ENCODE results near the gene AGO3. TPM values are rescaled to one million over a fixed set of nuclear protein-coding genes. Genes with fewer than 3 reads are reported as not detected.
"Not testable (repeated sequence)": the region's sequence is repeated elsewhere in the genome, so short reads cannot be mapped to it uniquely, and the experiment has no call there.

The AGO3 gene
- polyA plus RNA-seq, 6 donors from 2014 or later = 5.3 to 19.1 (median 9.9) TPM

DNA sequence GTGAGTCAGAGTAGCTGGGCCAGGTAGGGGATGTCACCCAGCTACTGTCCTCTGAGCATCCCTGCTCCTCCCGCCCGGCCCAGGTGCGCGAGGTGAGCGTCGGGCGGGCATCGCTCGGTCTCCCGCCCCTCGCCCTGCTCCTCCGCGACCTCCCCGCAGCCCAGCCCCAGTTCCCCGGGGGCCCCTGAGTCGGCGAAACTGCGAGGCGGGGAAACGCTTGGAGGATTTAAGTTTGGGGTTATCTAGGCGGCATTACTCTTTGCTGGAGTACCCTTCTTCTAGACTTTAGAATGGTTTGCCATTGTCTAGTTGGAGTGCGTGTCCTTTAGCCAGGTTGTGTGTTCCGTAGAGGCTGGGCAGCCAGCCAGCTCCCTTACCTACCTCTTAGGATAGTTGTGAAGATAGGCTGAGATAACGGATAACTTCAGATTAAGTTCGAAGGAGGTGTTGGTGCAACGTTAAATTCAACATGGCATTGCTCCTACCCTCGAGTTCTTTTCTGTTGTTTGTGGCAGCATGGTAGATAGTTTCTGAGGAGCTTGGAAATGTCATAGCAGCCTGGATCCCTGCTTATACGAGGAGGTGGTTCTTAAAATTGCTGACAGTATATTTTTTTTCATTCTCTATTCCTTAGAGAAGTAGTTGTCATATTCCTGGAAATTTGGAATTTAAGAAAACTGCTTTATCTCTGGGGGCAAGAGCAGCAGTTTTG is 697 bp downstream of the AGO3 start:
- no peak for DNase-seq
- Mint-ChIP-seq H3K27me3 (no peaks in the 10 kb centered on the region), H3K36me3 (no peaks in the 10 kb centered on the region), H3K27ac (peak overlapping the region; percentile 59 to 97 (median 97)), H3K4me1 (peaks cover 19 to 23% (median 22%) of the 10 kb centered on the region in 3 donors), H3K4me3 (peak overlapping the region; percentile 88 to 95 (median 92)), H3K9me3 (no peaks in the 10 kb centered on the region)
- ATAC-seq (ENCODE audit: low read depth in 2 of 2) = peak; percentile 22 to 24

DNA sequence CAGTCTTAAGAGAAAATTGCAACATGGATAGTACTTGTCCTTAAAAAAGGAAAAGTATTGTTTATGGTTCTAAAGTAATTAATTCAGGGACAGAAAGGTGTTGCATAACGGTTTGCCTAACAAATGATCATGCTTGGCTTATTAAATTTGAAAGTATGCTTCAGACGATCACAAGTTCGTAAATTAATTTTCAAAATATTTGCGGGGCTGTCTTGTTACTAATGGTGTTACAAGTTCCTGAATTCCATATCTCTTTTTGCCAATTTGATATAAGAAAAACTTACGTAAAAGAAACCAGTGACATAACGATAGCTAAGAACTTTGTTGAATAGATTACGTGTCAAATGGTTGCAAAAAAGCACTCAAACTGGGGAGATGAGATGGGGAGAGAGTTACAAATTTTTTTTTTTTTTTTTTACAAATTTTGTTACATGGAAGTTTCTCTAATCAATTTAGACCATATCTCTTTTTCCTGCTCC is 1.3 kb downstream of the AGO3 start:
- H3K27ac Mint-ChIP-seq = peak overlapping the region; percentile 29 to 97 (median 81)
- DNase-seq = no peak
- H3K9me3 Mint-ChIP-seq = no peaks in the 10 kb centered on the region
- no peaks in the 10 kb centered on the region for H3K36me3 Mint-ChIP-seq
- peaks cover 19 to 23% (median 23%) of the 10 kb centered on the region in 3 donors for H3K4me1 Mint-ChIP-seq
- no peak for ATAC-seq (ENCODE audit: low read depth in 2 of 2)
- no peaks in the 10 kb centered on the region for H3K27me3 Mint-ChIP-seq
- H3K4me3 Mint-ChIP-seq = peak overlapping the region; percentile 77 to 94 (median 90)

DNA sequence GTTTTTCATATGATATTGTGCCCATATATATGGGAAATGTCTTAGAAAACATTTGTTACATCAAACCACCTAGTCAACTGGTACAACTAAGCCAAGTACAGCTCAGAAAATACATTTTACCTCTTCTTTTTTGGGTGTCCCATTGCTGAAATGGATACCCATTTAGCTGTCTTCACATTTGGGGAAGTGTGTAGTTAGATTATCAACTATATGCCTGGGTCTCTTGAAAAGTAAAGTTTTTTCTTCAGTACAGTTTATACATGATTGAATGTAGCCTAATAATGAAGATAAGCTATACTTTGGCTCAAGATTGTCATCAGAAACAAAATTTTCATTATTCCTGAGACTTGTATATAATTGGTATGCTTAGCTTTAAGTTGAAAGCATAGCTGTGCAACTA is 2.0 kb downstream of the AGO3 start:
- DNase-seq = no peak
- Mint-ChIP-seq H3K36me3 (no peaks in the 10 kb centered on the region), H3K27ac (peak overlapping the region in 1 of 6 donors; percentile 76), H3K9me3 (no peaks in the 10 kb centered on the region), H3K27me3 (no peaks in the 10 kb centered on the region), H3K4me1 (peaks cover 19 to 23% (median 23%) of the 10 kb centered on the region in 3 donors), H3K4me3 (peak overlapping the region in 5 of 8 donors; percentile 25 to 92 (median 88))
- no peak for ATAC-seq (ENCODE audit: low read depth in 2 of 2)

DNA sequence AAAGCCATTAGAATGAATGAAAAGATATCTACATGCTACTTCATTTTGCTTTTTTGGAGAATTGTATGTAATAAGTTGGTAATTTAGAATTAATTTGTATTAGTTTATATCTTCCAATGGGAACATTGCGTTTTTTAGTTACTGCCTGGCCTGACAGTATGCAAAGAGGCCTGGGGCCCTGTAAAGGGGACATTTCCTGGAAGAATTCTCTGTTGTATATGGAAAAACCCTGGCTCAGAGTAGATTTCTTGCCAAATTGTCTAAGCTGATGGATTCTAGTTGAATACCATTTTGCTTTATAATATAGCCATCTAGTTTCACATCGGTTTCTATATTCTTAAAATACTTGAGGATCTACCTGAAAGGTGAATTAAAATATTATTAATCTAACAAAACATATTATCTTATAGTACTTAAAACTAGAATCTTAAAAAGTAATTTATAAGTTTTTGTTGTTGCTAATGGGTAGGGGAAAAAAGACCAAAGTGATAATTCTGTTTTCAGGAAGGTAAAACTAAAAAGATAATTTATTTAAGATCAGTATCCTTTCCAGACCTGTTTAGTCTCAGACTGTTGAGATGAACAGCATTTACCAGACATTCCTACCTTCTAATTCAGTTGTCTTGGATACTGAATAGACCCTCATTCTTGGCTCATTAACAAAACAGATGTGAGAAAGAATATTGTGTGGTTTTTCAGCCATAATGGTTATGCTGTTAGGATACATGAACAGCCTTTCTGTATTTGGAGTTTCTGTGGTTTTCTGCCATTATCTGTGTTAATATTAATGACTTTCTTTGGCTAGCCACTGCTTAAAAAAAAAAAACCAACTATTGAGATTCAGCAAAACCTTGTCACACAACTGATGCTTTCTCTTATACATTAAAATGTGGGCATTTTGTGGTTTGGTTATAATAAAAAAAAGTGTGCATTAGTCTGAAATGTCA is 4.8 kb downstream of the AGO3 start:
- peaks cover 14 to 20% (median 19%) of the 10 kb centered on the region in 3 donors for H3K4me1 Mint-ChIP-seq
- no peak overlapping the region for H3K27ac Mint-ChIP-seq
- H3K4me3 Mint-ChIP-seq = no peak overlapping the region
- no peaks in the 10 kb centered on the region for H3K9me3 Mint-ChIP-seq
- peaks cover 0 to 2% of the 10 kb centered on the region in 2 donors for H3K36me3 Mint-ChIP-seq
- H3K27me3 Mint-ChIP-seq = no peaks in the 10 kb centered on the region
- DNase-seq (no peak), ATAC-seq (ENCODE audit: low read depth in 2 of 2) (no peak)

DNA sequence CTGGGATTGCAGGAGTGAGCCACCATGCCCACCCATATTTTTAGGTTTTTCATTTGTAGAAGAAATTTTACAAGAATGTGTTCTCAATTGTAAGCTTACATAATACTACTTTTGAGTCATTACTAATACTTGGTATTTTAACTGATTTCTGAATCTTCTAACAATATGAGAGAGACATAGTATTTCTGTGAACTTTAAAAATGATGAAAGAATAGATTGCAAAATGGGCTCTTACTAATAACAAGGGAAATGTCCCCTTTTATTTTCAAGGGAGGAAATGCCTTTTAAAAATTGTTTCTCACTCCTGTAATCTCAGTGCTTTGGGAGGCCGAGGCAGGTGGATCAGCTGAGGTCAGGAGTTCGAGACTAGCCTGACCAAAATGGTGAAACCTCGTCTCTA is 5.9 kb downstream of the AGO3 start:
- H3K27me3 Mint-ChIP-seq = no peaks in the 10 kb centered on the region
- no peaks in the 10 kb centered on the region for H3K9me3 Mint-ChIP-seq
- no peak overlapping the region for H3K27ac Mint-ChIP-seq
- H3K36me3 Mint-ChIP-seq = peaks cover 0 to 7% of the 10 kb centered on the region in 2 donors
- peak overlapping the region in 1 of 8 donors; percentile 16 for H3K4me3 Mint-ChIP-seq
- H3K4me1 Mint-ChIP-seq = peaks cover 17 to 21% (median 19%) of the 10 kb centered on the region in 3 donors
- ATAC-seq (ENCODE audit: low read depth in 2 of 2) (no peak), DNase-seq (no peak)

DNA sequence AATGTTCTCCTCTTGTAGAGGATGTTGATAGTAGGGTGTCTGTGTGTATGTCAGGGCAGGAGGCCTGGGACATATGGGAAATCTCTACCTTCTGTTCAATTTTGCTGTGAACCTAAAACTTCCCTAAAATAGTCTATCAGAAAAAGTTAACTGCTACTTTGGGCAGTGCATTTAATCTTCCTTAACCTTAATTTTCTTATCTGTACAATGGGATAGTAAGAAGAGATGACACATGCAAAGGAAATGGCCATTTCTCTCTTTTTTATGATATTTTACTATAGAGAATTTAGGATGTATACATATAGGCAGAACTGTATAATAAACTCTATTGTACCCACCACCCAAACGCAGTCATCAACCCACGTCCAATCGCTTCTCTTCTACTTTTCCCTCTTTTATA is 8.6 kb downstream of the AGO3 start:
- peaks cover 18 to 31% (median 22%) of the 10 kb centered on the region in 3 donors for H3K4me1 Mint-ChIP-seq
- H3K27ac Mint-ChIP-seq = no peak overlapping the region
- peaks cover 0 to 7% of the 10 kb centered on the region in 2 donors for H3K36me3 Mint-ChIP-seq
- DNase-seq (no peak), ATAC-seq (ENCODE audit: low read depth in 2 of 2) (no peak)
- H3K4me3 Mint-ChIP-seq = no peak overlapping the region
- H3K27me3 Mint-ChIP-seq = no peaks in the 10 kb centered on the region
- no peaks in the 10 kb centered on the region for H3K9me3 Mint-ChIP-seq

DNA sequence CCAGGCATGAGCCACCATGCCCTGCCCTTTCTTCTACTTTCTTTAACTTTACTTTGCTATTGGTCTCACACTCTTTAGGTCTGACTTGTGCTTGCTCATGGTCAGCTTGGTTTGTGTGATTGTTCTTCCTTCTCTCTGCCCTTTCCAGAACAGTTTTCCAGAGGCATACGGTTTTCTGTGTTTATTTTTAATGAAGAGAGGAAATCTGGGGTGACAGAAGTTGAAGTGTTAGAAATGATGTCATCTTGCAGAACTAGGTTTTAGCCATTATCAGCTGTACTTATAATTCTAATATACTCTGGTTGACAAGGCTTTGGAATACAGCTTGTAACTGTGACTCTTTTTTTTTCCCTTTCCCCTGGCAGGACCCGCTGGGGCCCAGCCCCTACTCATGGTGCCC is 14.4 kb downstream of the AGO3 start:
- Mint-ChIP-seq H3K36me3 (peaks cover 7 to 11% of the 10 kb centered on the region in 2 donors), H3K9me3 (no peaks in the 10 kb centered on the region), H3K27me3 (no peaks in the 10 kb centered on the region), H3K4me1 (peaks cover 21 to 37% (median 31%) of the 10 kb centered on the region in 3 donors), H3K4me3 (no peak overlapping the region), H3K27ac (no peak overlapping the region)
- no peak for ATAC-seq (ENCODE audit: low read depth in 2 of 2)
- DNase-seq = no peak

DNA sequence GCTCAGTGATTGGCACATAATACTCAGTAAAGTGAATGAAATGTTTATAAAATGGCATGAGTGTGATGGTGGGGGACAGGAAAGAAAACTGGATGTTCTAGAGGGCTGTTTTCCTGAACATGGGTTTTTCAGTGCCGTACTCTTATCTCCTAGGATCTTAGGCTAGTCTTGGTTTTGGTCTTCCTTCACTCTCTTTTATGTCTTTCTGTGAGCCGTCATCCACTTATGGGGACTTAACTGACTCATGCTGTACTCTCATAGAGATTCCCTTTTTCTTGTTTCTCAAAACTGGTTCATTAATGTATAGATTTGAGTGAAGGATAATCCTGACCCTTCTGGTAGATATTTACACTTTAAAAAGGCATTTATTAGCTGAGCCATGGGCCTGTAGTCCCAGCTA is 16.6 kb downstream of the AGO3 start:
- no peak for DNase-seq
- Mint-ChIP-seq H3K27ac (no peak overlapping the region), H3K4me3 (no peak overlapping the region), H3K27me3 (no peaks in the 10 kb centered on the region), H3K36me3 (peaks cover 0 to 11% of the 10 kb centered on the region in 2 donors), H3K4me1 (peaks cover 10 to 26% (median 20%) of the 10 kb centered on the region in 3 donors), H3K9me3 (no peaks in the 10 kb centered on the region)
- ATAC-seq (ENCODE audit: low read depth in 2 of 2) = no peak

DNA sequence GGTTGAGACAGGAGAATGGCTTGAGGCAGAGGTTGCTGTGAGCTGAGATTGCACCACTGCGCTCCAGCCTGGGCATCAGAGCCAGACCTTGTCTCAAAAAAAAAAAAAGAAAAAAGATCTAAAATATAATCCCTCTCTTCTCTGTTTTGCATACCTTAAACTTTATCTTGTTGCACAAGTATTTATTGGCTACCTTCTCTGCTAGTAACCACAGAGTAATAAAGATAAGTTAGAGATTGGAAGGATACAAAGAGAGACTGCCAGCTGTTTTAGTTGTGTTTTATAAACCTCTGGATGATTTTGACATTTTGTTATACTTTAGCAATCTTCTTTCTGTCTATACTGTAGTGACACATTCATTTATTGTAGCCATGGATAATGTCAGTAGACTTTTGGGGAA is 27.7 kb downstream of the AGO3 start:
- H3K4me3 Mint-ChIP-seq = no peak overlapping the region
- peaks cover 0 to 2% of the 10 kb centered on the region in 2 donors for H3K36me3 Mint-ChIP-seq
- no peaks in the 10 kb centered on the region for H3K9me3 Mint-ChIP-seq
- peaks cover 0 to 9% (median 5%) of the 10 kb centered on the region in 3 donors for H3K4me1 Mint-ChIP-seq
- no peak for DNase-seq
- ATAC-seq (ENCODE audit: low read depth in 2 of 2) = no peak
- H3K27ac Mint-ChIP-seq = no peak overlapping the region
- no peaks in the 10 kb centered on the region for H3K27me3 Mint-ChIP-seq

DNA sequence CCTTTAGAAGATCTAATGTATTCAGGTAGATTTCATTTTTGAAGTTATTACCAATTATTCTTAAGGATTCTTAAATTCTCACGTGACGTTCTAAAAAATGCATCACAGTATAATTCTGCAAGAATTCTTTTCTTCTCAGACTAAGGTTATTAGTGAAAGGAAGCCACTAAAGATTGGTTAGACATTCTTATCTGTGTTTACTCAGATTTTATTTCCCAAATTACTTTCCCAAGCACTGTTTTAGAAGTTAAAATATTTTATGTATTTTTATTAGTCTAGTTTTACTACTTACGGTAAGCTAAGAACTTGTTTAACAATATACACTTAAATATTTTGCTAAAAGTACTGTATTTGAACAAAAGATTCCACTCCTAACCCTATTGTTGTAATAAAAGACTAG is 28.4 kb downstream of the AGO3 start:
- Mint-ChIP-seq H3K36me3 (peaks cover 0 to 5% of the 10 kb centered on the region in 2 donors), H3K27ac (no peak overlapping the region), H3K4me3 (no peak overlapping the region), H3K9me3 (peaks cover 0 to 2% (median 0%) of the 10 kb centered on the region in 7 donors), H3K4me1 (peaks cover 0 to 9% (median 5%) of the 10 kb centered on the region in 3 donors), H3K27me3 (no peaks in the 10 kb centered on the region)
- ATAC-seq (ENCODE audit: low read depth in 2 of 2) = no peak
- DNase-seq = no peak

DNA sequence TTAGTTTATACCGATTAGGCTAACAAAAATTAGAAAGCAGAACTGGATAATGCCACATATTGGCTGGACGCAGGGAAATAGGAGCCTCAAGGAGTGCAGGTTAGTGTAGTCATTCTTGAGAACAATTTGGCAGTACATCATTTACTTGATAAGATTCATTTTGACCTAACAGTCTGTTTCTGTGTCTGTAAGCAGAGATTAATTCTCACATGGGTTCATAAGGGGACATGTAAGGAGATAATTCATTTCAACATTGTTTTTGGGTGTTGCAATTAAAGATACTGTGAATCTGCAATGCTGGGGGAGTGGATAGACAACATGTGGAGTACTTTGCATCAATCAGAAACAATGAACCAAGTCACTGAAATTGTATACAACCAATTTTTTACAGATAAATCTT is 32.0 kb downstream of the AGO3 start:
- H3K9me3 Mint-ChIP-seq = peaks cover 0 to 2% (median 0%) of the 10 kb centered on the region in 7 donors
- H3K27me3 Mint-ChIP-seq = no peaks in the 10 kb centered on the region
- no peaks in the 10 kb centered on the region for H3K4me1 Mint-ChIP-seq
- ATAC-seq (ENCODE audit: low read depth in 2 of 2) = no peak
- no peak for DNase-seq
- peaks cover 0 to 8% of the 10 kb centered on the region in 2 donors for H3K36me3 Mint-ChIP-seq
- H3K27ac Mint-ChIP-seq = no peak overlapping the region
- no peak overlapping the region for H3K4me3 Mint-ChIP-seq

DNA sequence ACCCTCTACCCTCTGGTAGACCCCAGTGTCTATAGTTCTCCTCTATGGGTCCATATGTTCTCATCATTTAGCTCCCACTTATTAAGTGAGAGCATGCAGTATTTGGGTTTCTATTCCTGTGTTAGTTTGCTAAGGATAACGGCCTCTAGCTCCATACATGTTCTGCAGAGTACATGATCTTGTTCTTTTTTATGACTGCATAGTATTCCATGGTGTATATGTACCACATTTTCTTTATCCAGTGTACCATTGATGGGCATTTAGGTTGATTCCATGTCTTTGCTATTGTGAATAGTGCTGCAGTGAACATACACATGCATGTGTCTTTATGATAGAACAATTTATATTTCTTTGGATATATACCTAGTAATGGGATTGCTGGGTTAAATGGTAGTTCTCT is 33.4 kb downstream of the AGO3 start:
- peak overlapping the region in 1 of 6 donors; percentile 57 for H3K27ac Mint-ChIP-seq
- not testable (repeated sequence) for ATAC-seq (ENCODE audit: low read depth in 2 of 2); H3K27me3 Mint-ChIP-seq; DNase-seq; H3K9me3 Mint-ChIP-seq; H3K4me1 Mint-ChIP-seq; H3K4me3 Mint-ChIP-seq
- peaks cover 11 to 18% of the 10 kb centered on the region in 2 donors for H3K36me3 Mint-ChIP-seq

DNA sequence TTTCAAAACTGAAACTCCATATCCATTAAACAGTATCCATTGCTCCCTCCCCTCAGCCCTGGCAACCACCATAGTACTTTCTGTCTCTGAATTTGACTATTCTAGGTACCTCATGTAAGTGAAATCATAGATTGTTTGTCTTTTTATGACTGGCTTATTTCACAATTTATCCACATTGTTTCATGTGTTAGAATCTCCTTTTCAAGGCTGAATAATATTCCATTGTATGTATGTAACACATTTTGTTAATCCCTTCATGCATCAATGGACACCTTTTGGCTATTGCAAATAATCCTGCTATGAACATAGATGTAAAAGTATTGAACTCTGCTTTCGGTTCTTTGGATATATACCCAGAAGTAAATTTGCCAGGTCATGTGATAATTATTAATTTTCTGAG is 37.5 kb downstream of the AGO3 start:
- Mint-ChIP-seq H3K36me3 (peaks cover 11 to 18% of the 10 kb centered on the region in 2 donors), H3K9me3 (peaks cover 0 to 7% (median 0%) of the 10 kb centered on the region in 7 donors), H3K27ac (peak overlapping the region in 1 of 6 donors; percentile 26), H3K27me3 (no peaks in the 10 kb centered on the region), H3K4me3 (no peak overlapping the region), H3K4me1 (no peaks in the 10 kb centered on the region)
- ATAC-seq (ENCODE audit: low read depth in 2 of 2) (no peak), DNase-seq (no peak)

All from naive B cell (primary cell).